ENCODE measurements around the gene ELMO1.

DNA sequence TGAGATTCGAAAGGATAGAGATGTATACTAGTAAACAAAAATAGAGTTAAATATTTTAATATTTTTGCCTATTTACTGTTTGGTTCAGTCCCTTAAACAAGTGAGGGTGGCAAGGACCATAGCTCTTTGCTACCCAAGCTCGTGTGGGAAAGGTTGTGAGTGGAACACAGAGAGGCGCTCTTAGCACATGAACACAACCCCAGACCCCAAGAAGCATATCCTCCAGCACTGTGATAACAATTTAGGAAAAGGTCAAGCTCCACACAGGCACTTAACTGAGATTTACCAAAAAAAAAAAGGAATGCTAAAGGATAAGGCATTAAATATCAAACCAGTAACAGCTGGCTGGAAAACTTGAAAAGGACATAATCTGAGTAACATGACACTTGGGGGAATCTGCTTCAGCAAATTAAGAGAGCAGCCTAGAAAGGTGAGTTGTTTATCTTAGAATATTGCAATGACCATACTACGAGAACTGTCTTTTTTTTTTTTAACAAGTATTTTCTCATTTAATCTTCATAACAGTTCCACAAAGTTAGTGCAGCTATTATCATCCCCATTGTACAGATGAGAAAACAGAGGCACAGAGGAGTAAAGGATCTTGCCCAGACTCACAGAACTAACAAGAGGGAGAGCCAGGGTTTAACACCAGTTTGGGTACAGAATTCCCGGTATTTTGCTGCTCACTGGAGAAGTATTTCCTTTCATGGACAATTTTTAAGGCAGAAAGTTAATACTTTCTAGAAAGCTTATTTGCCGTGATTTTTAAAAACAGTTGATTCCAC is 420.9 kb downstream of the ELMO1 start:
- no peak for TF ChIP-seq POLR2A (IDR thresholded peaks at IDR 0.05)
- TF ChIP-seq, protein P1, sequence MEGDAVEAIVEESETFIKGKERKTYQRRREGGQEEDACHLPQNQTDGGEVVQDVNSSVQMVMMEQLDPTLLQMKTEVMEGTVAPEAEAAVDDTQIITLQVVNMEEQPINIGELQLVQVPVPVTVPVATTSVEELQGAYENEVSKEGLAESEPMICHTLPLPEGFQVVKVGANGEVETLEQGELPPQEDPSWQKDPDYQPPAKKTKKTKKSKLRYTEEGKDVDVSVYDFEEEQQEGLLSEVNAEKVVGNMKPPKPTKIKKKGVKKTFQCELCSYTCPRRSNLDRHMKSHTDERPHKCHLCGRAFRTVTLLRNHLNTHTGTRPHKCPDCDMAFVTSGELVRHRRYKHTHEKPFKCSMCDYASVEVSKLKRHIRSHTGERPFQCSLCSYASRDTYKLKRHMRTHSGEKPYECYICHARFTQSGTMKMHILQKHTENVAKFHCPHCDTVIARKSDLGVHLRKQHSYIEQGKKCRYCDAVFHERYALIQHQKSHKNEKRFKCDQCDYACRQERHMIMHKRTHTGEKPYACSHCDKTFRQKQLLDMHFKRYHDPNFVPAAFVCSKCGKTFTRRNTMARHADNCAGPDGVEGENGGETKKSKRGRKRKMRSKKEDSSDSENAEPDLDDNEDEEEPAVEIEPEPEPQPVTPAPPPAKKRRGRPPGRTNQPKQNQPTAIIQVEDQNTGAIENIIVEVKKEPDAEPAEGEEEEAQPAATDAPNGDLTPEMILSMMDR (IDR thresholded peaks at IDR 0.05): no peak

Measured in heart left ventricle (tissue), 13 donors.